ENCODE measurements around the gene DPYD.

DPYD gene

GRCh38 chr1:97906567-97907241 is 14.1 kb downstream of the DPYD start:
- peak; percentile 38 for DNase-seq

DNA sequence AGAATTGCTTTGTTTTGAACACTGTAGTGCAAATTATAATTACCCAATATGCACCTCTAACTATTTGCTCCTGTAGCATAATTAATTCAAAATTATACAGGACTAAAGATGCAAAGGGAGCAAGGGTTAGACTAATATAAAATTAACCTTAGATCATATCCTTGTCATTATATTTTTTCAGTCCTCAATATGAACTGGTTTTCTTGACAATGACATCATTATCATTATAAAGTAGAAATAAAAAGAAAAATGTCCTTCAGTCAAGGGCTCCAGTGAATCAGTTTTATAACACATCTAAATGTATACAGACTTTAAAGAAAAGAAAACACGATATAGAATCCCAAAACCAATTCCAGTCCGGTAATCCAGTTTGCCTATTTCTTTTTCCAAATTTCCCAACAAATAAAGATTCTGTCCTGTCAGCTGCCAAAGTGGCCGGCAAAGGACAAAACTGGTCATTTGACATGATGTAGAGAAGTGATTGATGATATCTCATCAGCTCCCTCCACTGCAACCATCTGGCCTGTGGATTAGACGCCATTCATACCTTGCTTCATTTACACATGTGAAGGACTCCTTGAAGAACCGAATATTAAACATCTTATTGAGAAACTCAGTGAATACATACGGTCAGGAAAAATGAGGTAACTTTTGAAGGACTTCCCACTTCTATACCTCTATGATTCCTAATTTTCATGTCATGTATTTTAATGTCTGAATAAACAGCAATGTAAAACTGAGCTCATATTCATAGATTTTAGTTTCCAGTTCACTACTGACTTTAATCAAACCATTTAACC is 15.5 kb downstream of the DPYD start:
- DNase-seq: peak; percentile 19

GRCh38 chr1:97904534-97904933 is 16.3 kb downstream of the DPYD start:
- DNase-seq: no peak

DNA sequence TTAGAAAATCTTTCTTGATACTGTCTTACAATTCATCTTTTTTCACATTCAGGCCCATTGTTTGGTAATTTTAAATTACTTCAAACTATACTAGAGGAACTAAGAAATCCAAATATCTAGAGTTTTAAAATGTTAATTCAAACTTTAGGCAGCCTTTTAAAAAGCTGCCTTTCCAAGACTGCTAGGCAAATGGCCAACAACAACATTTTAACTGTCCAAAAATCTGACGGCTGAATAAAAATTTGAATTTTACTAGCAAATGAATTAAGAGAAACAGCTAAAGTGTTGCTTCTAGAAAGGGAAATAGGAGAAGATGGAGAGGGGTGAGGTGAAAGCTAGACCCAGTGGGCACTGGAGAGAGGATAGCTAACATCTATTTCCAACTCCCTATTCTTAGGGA is 17.2 kb downstream of the DPYD start:
- DNase-seq: no peak

GRCh38 chr1:97902067-97902466 is 18.8 kb downstream of the DPYD start:
- no peak for DNase-seq

- DNase-seq: no peak
These were observed 19.7 kb downstream of the DPYD start for GRCh38 chr1:97901017-97901658.

- no peak for DNase-seq
These were observed 21.9 kb downstream of the DPYD start for GRCh38 chr1:97898948-97899347.

DNA sequence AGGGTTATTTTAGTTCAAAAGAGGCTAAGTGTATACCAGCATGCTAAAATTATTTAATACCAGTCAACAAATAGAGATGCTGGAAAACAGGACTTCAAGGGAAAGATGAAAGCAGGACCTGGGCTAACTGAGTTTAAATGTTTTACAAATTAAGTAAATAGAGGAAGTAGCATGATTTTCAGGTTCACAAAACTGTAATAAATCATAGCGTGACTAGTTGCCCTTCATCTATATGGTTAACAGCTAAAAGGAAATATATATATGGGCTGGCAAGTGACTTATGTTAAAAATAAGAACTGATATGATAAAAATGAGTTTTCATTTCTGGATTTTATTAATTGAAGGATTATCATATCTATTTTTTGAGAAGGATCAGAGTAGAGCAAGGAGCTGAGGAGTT is 25.6 kb downstream of the DPYD start:
- no peak for DNase-seq

DNA sequence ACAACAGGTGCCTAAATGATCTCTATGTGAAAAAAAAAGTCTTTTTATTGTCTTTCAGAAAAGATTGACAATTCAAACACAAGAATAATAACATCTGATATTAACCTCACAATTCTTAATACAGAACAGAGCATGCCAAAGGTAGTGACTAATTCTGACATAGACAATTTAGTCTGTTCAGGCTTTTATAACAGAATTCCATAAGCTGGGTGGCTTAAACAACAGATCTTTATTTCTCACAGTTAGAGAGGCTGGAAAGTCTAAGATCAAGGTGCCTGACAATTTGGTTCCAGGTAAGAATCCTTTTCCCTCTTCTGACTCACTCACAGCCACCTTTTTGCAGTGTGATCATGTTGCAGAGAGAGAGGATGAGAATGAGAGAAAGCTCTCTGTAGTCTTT is 27.0 kb downstream of the DPYD start:
- no peak for DNase-seq

DNA sequence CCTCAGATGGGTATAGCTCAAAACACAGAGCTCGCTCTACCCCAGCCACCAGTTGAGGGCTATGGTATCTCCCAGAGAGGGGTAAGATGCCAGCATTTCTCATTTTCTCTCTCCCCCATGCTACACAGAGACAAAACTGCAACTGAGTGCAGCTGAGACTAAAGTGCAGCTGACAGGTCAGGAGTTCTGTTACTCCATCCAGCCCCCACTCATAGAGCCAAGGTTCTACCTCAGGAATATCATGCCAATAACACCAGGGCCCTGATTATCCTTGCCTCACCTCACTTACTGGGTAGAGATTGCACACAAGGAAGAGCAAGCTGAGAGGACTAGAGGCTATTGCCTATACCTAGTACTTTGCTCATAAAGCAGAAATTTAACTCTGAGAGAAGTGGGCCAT is 34.6 kb downstream of the DPYD start:
- no peak for DNase-seq

DNA sequence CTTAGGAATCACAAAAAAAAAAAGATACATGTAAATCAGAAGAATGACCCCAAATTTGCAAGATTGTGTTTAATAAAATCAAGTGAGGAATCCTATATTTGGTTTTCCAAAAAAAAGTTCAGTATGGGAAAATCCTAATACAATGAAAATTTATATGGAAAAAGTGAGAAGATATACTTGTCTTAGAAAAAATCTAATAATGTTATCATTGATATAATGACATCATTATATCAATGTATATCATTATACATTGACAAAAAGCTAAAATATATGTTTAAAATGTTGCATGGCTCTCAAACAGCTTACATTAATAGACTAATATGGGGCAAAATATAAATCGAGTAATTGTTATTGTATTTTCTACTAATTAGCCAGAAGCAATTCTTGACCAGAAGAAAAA is 37.0 kb downstream of the DPYD start:
- DNase-seq: no peak

GRCh38 chr1:97877307-97877706 is 43.5 kb downstream of the DPYD start:
- DNase-seq: no peak

DNA sequence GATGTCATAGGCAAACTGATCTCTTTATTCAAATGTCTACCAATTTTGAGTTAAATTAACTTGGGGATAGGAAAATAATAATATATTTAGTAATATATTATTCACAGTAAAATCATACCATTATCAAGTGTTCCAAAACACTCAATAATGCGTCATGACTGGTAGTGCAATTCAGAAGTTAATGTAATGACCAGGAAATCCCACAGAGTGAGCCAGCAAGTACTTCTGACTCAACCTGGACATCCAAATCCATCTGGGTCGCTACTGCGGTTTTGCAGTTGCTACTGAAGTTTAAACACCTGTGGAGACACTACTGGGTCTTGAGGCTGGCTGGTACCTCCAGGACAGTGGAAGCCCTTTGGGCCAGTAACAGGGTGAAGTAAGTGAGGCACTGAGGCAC is 44.8 kb downstream of the DPYD start:
- no peak for DNase-seq

- DNase-seq: peak; percentile 84
These were observed 50.2 kb downstream of the DPYD start for GRCh38 chr1:97870589-97870988.

GRCh38 chr1:97869441-97869840 is 51.4 kb downstream of the DPYD start:
- no peak for DNase-seq

GRCh38 chr1:97867127-97867526 is 53.7 kb downstream of the DPYD start:
- DNase-seq: no peak

DNA sequence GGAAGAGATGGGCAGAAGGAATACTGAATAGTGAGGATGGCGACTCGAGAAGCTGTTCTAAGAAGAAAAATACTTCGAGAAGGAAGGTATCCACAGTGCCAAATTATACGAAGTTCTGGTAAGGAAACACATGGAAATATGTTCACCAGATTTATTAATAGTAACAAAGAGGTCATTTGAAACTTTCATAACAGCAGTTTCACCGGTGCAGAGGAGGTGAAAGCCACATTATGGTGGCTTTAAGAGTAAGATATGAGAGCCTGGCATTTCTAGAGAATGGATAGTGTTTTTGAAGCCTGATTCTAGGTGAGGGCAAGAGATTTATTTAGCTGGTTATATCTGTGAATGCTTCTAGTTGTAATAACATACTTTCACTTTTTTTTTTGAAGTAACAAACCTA is 56.2 kb downstream of the DPYD start:
- no peak for DNase-seq

DNA sequence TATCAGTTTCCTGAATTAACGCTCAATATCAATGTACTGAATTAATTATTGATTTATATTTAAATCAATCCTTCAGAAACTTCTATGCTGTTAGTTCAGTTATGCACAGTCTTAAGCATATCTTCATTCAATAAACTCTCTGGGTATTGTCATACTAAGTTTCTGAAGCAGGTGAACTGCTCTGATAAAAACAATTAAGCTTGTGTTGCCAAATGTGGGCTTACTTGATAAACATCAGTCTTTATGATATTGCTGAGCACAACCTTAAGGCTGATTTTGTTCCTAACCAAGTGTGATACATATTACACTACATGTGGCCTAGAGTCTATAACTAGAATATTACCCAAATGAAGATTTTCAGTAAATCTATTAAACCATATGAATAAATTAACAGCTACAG is 67.6 kb downstream of the DPYD start:
- DNase-seq: no peak

GRCh38 chr1:97849345-97850340 is 71.2 kb downstream of the DPYD start:
- DNase-seq: peak; percentile 11

- no peak for DNase-seq
These were observed 75.0 kb downstream of the DPYD start for GRCh38 chr1:97845805-97846204.

DNA sequence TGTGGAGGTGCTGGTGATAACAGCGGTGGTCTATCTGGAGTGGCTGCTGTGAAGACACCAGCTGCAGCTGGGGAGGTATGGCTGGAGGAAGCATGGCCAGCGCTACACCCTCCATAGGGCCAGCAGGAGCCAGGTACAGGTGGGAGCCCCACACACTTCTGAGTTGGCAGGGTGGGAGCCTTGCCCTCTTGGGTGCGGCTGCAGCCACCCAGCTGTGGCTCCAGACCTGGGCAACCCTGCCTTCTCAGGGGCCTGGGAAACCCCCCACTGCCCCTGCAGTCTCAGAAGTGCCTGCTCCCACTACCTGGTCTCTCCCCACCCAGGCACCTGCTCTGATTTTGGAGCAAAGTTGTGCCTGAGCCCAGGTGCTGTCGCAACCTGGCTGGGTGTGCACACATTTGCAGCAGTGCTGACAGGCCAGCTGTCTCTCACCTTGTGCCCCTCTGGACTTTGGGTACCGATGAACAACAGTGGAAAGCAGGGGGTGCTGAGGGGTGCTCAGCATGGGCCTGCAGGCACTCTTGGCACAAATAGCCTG is 76.2 kb downstream of the DPYD start:
- no peak for DNase-seq

DNA sequence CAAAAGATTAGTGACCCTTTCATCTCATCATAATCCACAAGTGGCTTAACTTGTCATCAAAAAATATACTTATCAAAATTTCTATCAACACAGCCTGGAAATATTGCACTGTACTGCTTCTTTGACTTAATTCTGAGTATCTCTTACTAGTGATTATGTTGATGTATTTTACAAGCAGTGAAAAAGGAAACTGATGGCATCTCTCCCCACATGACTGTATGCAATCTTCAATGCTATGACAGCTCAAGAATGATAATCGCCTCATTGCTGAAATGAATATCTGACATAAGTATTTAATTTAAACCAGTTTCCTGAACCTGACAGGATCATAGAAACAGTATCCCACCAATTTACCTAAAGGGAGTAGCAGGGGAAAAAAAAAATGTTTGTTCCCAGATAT is 79.5 kb downstream of the DPYD start:
- DNase-seq: no peak

GRCh38 chr1:97837161-97837560 is 83.7 kb downstream of the DPYD start:
- DNase-seq: no peak

All from NCI-H146 (cell line).